ENCODE results near the gene POLRMT. TPM values are rescaled to one million over a fixed set of nuclear protein-coding genes. Genes with fewer than 3 reads are reported as not detected.
"Not testable (repeated sequence)": the region's sequence is repeated elsewhere in the genome, so short reads cannot be mapped to it uniquely, and the experiment has no call there.

The POLRMT gene
- total RNA-seq, 6 donors from 2014 or later, result 26.7 to 86.5 (median 50.9) TPM

DNA sequence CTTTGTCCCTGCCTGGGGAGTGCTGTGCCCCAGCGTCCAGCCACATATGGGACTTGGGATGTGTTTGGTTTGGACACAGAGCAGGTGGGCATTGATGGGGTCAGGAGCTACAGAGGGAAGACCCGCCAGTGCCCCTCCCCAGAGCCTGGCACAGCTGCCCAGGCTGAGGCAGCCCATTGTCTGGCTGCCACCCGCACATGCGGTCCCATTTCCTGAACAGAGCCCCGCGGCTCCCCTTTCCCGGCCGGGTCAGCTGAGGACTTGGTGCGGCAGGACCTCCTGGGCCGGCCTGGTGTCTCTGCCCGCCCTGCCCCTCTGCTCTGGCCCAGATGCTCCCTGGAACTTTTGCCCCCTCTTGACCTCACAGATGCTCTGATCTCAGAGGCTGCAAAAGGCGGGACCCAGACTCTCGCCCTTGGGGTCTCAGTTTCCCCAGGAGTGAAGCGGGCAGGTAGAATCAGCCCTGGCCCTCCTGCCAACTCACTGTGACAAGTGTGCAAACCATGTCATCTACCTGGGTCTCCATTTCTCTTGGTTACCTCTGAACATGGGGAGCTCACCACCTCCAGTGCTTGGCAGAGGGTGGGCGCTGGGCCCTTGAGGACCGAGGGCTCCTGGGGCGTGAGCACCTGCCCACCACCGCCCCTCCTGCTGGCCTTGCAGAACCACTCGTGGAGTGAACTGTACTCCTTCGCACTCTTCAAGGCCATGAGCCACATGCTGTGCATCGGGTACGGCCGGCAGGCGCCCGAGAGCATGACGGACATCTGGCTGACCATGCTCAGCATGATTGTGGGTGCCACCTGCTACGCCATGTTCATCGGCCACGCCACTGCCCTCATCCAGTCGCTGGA, 25.8 kb downstream of the POLRMT start:
- 89 to 93% methylated on average over 8 to 18 of the region's 30 CpGs for WGBS, 2 donors
- TF ChIP-seq POLR2A (IDR thresholded peaks at IDR 0.05), result no peak
- no peak for TF ChIP-seq POLR2AphosphoS5 (IDR thresholded peaks at IDR 0.05)
- no peak for TF ChIP-seq EP300 (IDR thresholded peaks at IDR 0.05)
- TF ChIP-seq, protein P1, sequence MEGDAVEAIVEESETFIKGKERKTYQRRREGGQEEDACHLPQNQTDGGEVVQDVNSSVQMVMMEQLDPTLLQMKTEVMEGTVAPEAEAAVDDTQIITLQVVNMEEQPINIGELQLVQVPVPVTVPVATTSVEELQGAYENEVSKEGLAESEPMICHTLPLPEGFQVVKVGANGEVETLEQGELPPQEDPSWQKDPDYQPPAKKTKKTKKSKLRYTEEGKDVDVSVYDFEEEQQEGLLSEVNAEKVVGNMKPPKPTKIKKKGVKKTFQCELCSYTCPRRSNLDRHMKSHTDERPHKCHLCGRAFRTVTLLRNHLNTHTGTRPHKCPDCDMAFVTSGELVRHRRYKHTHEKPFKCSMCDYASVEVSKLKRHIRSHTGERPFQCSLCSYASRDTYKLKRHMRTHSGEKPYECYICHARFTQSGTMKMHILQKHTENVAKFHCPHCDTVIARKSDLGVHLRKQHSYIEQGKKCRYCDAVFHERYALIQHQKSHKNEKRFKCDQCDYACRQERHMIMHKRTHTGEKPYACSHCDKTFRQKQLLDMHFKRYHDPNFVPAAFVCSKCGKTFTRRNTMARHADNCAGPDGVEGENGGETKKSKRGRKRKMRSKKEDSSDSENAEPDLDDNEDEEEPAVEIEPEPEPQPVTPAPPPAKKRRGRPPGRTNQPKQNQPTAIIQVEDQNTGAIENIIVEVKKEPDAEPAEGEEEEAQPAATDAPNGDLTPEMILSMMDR (IDR thresholded peaks at IDR 0.05), result no peak
- Histone ChIP-seq H3K4me1 (peaks cover 25 to 39% (median 36%) of the 10 kb centered on the region in 4 donors), H3K9me3 (no peaks in the 10 kb centered on the region), H3K36me3 (no peaks in the 10 kb centered on the region), H3K4me3 (no peak overlapping the region), H3K27me3 (no peaks in the 10 kb centered on the region), H3K27ac (no peak overlapping the region)
- ATAC-seq (ENCODE audit: low FRiP score in 2 of 2) (no peak), DNase-seq (peak in 1 of 2 donors; percentile 82)

DNA sequence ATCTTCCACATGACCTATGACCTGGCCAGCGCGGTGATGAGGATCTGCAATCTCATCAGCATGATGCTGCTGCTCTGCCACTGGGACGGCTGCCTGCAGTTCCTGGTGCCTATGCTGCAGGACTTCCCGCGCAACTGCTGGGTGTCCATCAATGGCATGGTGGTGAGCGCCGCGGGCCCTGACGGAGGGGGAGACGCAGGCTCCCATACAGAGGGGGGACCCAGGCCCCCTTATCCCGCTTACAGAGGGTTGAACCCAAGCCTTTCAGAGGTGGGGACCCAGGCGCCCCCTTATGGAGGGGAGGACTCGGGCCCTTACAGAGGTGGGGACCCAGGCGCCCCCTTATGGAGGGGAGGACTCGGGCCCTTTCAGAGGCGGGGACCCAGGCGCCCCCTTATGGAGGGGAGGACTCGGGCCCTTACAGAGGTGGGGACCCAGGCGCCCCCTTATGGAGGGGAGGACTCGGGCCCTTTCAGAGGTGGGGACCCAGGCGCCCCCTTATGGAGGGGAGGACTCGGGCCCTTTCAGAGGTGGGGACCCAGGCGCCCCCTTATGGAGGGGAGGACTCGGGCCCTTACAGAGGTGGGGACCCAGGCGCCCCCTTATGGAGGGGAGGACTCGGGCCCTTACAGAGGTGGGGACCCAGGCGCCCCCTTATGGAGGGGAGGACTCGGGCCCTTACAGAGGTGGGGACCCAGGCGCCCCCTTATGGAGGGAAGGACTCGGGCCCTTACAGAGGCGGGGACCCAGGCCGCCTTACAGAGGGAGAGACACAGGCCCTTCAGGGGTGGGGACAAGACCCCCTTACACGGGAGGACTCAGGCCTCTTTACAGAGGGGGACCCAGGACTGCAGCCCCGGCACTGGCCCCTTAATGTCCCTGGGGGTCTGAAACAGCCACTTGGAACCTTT, 28.0 kb downstream of the POLRMT start:
- H3K36me3 ChIP-seq; H3K27ac ChIP-seq; ATAC-seq (ENCODE audit: low FRiP score in 2 of 2); H3K9me3 ChIP-seq; H3K27me3 ChIP-seq; H3K4me3 ChIP-seq: not testable (repeated sequence)
- peak in 1 of 2 donors; percentile 60 for DNase-seq
- 86 to 89% methylated on average over 10 to 17 of the region's 34 CpGs for WGBS, 2 donors
- peaks cover 16 to 26% (median 22%) of the 10 kb centered on the region in 4 donors for H3K4me1 ChIP-seq

DNA sequence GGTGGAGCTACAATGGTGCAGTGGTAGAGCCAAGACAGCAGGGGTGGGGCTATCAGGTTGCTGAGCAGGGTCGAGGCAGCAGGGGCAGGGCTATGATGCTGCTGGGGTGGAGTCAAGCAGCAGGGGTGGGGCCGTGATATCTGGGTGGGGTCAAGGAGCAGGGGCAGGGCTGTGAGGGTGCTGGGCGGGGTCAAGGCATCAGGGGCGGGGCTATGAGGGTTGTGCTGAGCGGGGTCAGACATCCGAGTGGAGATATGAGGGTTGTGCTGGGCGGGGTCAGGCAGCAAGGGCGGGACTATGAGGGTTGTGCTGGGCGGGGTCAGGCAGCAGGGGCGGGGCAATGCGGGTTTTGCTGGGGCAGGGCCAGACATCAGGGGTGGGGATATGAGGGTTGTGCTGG, 29.0 kb downstream of the POLRMT start:
- ATAC-seq (ENCODE audit: low FRiP score in 2 of 2), result no peak
- DNase-seq, result peak in 1 of 2 donors; percentile 74
- TF ChIP-seq EP300 (IDR thresholded peaks at IDR 0.05) (no peak), POLR2AphosphoS5 (IDR thresholded peaks at IDR 0.05) (no peak), POLR2A (IDR thresholded peaks at IDR 0.05) (no peak)
- TF ChIP-seq, protein P1 (IDR thresholded peaks at IDR 0.05), result no peak

DNA sequence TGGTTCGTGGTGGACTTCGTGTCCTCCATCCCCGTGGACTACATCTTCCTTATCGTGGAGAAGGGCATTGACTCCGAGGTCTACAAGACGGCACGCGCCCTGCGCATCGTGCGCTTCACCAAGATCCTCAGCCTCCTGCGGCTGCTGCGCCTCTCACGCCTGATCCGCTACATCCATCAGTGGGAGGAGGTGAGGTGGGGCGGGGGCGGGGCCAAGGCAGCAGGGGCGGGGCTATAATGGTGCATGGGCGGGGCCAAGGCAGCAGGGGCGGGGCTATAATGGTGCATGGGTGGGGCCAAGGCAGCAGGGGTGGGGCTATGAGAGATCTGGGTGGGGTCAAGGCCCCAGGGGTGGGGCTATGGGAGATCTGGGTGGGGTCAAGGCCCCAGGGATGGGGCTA, 29.6 kb downstream of the POLRMT start:
- H3K27ac ChIP-seq; H3K36me3 ChIP-seq; H3K27me3 ChIP-seq; ATAC-seq (ENCODE audit: low FRiP score in 2 of 2); H3K4me3 ChIP-seq; H3K9me3 ChIP-seq: not testable (repeated sequence)
- DNase-seq, result peak in 1 of 2 donors; percentile 65
- 94 to 96% methylated on average over 17 to 20 of the region's 20 CpGs for WGBS, 2 donors
- peaks cover 4 to 11% (median 7%) of the 10 kb centered on the region in 4 donors for H3K4me1 ChIP-seq

More for the DNA sequence above, 29.0 kb downstream of the POLRMT start:
- H3K36me3 ChIP-seq, result no peaks in the 10 kb centered on the region
- 81 to 94% methylated on average over 10 to 11 of the region's 11 CpGs for WGBS, 2 donors
- H3K27ac ChIP-seq, result no peak overlapping the region
- H3K4me3 ChIP-seq, result no peak overlapping the region
- no peaks in the 10 kb centered on the region for H3K9me3 ChIP-seq
- no peaks in the 10 kb centered on the region for H3K27me3 ChIP-seq
- peaks cover 9 to 16% (median 12%) of the 10 kb centered on the region in 4 donors for H3K4me1 ChIP-seq

DNA sequence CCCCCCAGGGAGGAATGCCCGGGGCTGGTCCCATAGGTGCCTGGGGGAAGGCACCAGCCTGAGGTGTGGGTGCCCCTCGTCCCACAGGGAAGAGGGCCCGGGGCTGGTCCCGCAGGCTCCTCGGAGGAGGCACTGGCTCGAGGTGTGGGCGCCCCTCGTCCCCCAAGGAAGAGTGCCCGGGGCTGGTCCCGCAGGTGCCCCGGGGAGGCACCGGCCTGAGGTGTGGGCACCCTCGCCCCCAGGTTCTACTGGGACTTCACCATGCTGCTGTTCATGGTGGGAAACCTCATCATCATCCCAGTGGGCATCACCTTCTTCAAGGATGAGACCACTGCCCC, 30.1 kb downstream of the POLRMT start:
- peak in 1 of 2 donors; percentile 66 for DNase-seq
- H3K4me3 ChIP-seq; H3K4me1 ChIP-seq; H3K27ac ChIP-seq; H3K9me3 ChIP-seq; H3K36me3 ChIP-seq; ATAC-seq (ENCODE audit: low FRiP score in 2 of 2); H3K27me3 ChIP-seq: not testable (repeated sequence)
- WGBS, 2 donors, result 89% methylated on average over 12 of the region's 13 CpGs; no CpG with 5 or more reads in 1 of the 2 donors
